ENCODE measurements around the gene NFIL3. TPM values are rescaled to one million over a fixed set of nuclear protein-coding genes. Genes with fewer than 3 reads are reported as not detected.

NFIL3 gene, protein sequence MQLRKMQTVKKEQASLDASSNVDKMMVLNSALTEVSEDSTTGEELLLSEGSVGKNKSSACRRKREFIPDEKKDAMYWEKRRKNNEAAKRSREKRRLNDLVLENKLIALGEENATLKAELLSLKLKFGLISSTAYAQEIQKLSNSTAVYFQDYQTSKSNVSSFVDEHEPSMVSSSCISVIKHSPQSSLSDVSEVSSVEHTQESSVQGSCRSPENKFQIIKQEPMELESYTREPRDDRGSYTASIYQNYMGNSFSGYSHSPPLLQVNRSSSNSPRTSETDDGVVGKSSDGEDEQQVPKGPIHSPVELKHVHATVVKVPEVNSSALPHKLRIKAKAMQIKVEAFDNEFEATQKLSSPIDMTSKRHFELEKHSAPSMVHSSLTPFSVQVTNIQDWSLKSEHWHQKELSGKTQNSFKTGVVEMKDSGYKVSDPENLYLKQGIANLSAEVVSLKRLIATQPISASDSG
- 10.9 and 29.6 TPM in 2 replicates for total RNA-seq

DNA sequence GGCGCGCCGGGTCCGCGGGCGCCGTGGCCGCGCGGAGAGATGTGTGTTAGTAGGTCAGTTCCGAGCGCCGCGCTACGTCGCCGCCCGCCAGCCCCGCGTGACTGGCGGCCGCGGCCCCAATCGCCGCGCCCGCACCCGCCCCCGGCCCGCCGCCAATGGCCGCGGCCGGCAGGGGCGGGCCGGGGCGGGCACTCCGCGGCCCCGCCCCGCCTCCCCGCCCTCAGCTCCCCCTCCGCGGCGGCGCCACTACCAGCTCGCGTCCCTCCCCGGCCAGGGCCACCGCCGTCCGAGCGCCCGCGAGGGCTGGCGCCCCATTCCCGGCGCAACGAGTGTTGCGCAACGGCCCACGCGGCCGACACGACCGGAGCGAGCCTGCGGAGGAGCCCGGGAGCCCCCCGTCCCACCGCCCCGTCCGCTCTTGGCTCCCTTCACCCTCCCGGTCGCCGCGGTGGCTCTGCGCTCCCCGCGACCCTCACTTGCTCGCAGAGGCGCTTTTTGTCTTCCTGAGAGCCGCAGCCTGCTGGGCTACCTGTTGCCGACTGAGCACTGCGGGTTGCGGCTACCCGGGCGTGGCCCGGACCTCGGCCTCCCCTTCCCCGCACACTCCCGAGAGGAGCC is at the start of gene NFIL3:
Gene NFIL3, minus strand, starts transcription at position 48 of the 618 bp plus-strand sequence. CDS start 13,098 bp downstream, outside the sequence.

DNA sequence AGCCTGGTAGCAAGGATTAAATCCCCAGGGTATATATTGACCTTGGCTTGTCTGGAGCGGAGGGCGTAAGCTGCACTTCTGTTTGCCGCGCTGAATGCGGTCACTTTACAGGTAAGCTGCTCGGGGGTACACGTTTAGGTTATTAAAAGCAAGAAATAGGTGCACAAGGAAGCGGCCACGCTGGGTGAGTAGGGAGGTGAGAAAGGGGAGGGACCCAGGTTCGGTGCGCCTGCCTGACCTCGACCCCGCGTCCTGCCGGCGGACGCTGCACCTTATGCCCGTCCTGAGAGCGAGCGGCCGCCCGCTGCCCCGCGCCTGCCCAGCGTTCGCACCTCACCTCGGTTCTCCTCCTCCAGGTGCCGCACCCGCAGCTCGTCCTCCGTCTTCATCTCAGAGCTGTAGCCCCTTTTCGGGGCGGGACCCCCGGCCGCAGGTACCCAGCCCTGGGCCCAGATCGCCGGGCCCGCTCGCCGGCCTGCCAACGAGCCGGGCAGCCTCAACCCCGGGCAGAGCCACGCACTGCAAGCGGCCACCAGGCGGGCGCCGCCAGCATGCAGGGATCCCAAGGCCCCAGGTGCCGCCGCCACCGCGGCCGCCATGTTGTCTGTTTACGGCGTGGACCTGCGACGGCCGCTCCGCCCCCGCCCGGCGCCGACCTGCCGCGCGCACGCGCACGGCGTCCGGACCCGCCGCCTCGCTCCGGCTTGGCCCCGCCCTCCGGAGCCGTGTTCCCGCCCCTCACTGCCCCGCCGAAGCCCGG is 62.2 kb downstream of the NFIL3 start, which contains the start of gene AUH:
Gene AUH, minus strand, starts transcription at position 628 of the 760 bp plus-strand sequence. Its CDS starts 29 bp downstream, at position 599.

Other genes with a start within 250 kb of the NFIL3 start
- gene AUH, start 61.9 kb downstream of the NFIL3 start, total RNA-seq = 11.5 and 26.2 TPM in 2 replicates

All from regular cardiac myocyte (primary cell).